ENCODE data around the gene SOX11.

Gene SOX11

DNA sequence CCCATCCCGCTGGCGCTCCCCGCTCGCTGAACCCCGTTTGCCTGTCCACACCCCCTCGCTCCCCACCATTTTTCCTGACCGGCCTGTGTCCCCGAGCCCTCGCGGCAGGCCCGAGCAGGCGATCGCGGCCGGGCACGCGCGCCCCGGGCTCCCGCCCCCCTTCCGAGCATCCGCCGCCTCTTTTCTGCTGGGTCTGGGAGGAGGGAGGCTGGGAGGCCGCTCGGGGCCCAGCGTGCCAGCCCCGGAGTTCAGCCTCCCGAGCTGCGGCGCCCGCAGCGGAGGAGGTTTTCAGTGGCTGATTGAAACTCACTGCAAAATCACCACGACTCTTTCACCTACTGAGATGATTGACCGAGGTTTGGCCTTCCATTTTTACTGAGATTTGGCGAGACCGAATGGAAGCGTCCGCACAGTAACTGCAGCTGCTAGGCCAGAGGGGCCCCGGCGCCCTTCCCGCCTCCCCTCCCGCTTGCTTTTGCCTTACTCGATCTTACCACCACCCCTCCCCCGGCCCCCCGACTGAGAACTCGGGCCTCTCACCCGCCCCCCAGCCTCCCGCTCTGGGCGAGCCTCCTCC is 4.8 kb downstream of the SOX11 start:
- Histone ChIP-seq H3K36me3 (peaks cover 14% of the 10 kb centered on the region; the same call in 1 of the 2 replicates), H3K9me3 (no peaks in the 10 kb centered on the region), H4K20me1 (peaks cover 75% of the 10 kb centered on the region), H3K27ac (peak overlapping the region; percentile 97), H3K4me2 (peak overlapping the region; percentile 78), H3K9ac (peak overlapping the region; percentile 96), H3K4me3 (peak overlapping the region; percentile 87), H3K4me1 (peaks cover 33% of the 10 kb centered on the region), H3K27me3 (no peaks in the 10 kb centered on the region)
- TF ChIP-seq Cebpa-rat (IDR thresholded peaks at IDR 0.05): no peak

DNA sequence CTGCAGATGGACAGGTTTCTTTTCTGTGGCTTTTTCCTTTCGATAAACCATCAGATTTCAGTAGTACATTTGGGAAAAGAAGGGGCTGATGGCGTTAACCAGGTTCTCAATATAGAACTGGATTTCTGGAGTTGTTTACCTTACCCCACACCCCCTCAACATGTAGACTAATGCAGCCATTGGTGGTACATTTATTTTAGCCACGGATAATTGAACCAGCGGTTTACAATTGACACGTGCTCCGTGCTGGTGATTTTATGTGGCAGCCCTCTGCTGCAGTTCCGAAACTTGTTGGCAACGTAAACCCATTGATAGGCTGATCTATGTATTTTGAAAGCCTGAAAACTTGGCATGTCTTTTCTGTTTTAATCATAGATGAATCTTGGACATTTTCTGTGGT is 5.4 kb downstream of the SOX11 start:
- H3K9me3 ChIP-seq: no peaks in the 10 kb centered on the region
- H3K4me3 ChIP-seq: peak overlapping the region; percentile 87
- no peaks in the 10 kb centered on the region for H3K27me3 ChIP-seq
- peaks cover 33% of the 10 kb centered on the region for H3K4me1 ChIP-seq
- H3K27ac ChIP-seq: peak overlapping the region; percentile 97
- peak overlapping the region; percentile 78 for H3K4me2 ChIP-seq
- TF ChIP-seq Cebpa-rat (IDR thresholded peaks at IDR 0.05): no peak
- H4K20me1 ChIP-seq: peaks cover 74% of the 10 kb centered on the region
- peaks cover 18% of the 10 kb centered on the region; the same call in 1 of the 2 replicates for H3K36me3 ChIP-seq
- peak overlapping the region; percentile 96 for H3K9ac ChIP-seq

DNA sequence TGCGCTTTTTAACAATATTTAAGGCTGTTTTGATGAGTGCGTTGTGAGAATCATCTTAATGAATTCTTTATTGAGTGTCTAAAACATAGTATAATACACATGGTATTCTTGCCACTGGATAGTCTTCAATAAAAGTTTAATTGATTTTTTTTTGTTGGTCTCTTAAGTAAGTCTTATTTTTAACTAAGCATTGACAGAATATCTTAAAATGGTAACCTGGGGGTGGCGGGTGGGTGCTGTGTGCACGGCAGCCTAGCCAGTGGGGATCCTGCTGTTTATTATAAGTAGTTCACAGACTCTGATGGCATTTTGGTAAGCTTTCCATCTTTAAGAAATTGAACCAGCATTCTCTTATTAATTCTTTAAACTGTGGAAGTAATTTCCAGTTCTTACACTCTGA is 6.0 kb downstream of the SOX11 start:
- Histone ChIP-seq H4K20me1 (peaks cover 68% of the 10 kb centered on the region), H3K4me3 (peak overlapping the region; percentile 87), H3K9me3 (no peaks in the 10 kb centered on the region), H3K27ac (peak overlapping the region; percentile 97), H3K9ac (peak overlapping the region; percentile 96), H3K27me3 (no peaks in the 10 kb centered on the region), H3K4me1 (peaks cover 33% of the 10 kb centered on the region), H3K36me3 (peaks cover 23% of the 10 kb centered on the region; the same call in 1 of the 2 replicates), H3K4me2 (peak overlapping the region; percentile 78)
- TF ChIP-seq Cebpa-rat (IDR thresholded peaks at IDR 0.05): no peak

DNA sequence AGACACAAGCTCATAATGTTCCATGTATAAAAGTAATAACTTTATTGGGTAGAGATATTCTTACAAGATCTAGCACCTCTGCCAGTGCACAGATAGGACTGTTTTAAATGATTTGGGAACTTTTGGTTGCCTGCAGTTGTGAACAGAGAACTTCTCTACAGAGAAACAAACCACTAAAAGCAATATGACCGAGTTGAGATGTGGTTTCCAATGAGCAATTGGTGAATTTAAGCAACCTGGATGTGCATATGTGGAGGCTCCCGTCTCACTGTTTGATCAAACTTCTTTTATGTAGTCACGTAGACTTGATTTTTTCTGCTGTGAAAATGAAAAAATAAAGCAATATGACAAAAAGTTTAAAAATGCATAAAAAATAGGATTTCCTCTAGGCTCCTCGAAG is 7.8 kb downstream of the SOX11 start:
- no peak overlapping the region for H3K4me3 ChIP-seq

DNA sequence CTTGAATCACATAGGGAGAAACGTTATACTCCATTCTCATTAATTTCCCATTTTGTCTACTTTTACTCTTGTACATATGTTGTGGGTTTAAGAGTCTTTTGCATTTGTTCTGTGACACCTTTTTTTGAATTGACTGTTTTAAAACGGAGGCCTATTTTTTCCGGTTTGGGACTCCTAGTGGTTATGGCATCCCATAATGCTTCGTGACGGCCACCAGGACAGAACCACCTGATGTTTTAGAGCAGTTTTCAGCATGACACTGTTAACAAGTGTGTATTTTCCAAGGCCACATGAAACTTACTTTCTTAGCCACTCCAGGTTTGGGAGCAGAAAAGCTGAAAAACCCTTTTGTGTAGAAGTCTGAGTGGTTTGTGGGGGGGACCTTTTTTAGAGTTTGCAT is 8.4 kb downstream of the SOX11 start:
- Histone ChIP-seq H3K36me3 (peaks cover 28% of the 10 kb centered on the region; the same call in 1 of the 2 replicates), H3K4me1 (peaks cover 33% of the 10 kb centered on the region), H3K9ac (no peak overlapping the region), H3K4me3 (no peak overlapping the region), H3K9me3 (no peaks in the 10 kb centered on the region), H3K27me3 (no peaks in the 10 kb centered on the region), H3K27ac (no peak overlapping the region), H3K4me2 (no peak overlapping the region), H4K20me1 (peaks cover 44% of the 10 kb centered on the region)
- TF ChIP-seq Cebpa-rat (IDR thresholded peaks at IDR 0.05): no peak

More for the DNA sequence above, 7.8 kb downstream of the SOX11 start:
- TF ChIP-seq Cebpa-rat (IDR thresholded peaks at IDR 0.05): no peak
- H3K9me3 ChIP-seq: no peaks in the 10 kb centered on the region
- H4K20me1 ChIP-seq: peaks cover 50% of the 10 kb centered on the region
- H3K36me3 ChIP-seq: peaks cover 28% of the 10 kb centered on the region; the same call in 1 of the 2 replicates
- H3K4me1 ChIP-seq: peaks cover 33% of the 10 kb centered on the region
- peak overlapping the region; percentile 78 for H3K4me2 ChIP-seq
- H3K27ac ChIP-seq: no peak overlapping the region
- H3K27me3 ChIP-seq: no peaks in the 10 kb centered on the region
- no peak overlapping the region for H3K9ac ChIP-seq

DNA sequence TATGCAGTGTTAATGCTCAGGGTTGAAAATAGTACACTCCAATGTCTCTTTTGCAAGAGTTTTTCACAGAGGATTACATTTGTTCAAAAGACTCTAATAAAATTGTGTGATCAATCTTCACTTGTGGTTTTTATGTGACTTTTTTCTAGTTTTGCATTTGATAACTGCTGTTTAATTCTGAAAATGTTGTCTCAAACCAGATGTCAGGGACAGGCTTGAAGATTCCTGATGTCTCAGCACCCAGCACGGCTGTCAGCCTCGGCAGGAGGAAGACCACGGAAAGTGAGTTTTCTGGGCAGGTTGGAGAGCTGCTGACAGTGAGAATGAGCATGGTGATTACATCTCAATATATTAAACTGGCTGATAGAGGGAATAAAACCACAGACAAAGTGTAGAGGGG is 9.1 kb downstream of the SOX11 start:
- Histone ChIP-seq H3K27ac (no peak overlapping the region), H4K20me1 (peaks cover 37% of the 10 kb centered on the region), H3K4me3 (no peak overlapping the region), H3K4me2 (no peak overlapping the region), H3K27me3 (no peaks in the 10 kb centered on the region), H3K36me3 (peaks cover 28% of the 10 kb centered on the region; the same call in 1 of the 2 replicates), H3K9me3 (no peaks in the 10 kb centered on the region), H3K4me1 (peaks cover 33% of the 10 kb centered on the region), H3K9ac (no peak overlapping the region)
- TF ChIP-seq Cebpa-rat (IDR thresholded peaks at IDR 0.05): no peak

DNA sequence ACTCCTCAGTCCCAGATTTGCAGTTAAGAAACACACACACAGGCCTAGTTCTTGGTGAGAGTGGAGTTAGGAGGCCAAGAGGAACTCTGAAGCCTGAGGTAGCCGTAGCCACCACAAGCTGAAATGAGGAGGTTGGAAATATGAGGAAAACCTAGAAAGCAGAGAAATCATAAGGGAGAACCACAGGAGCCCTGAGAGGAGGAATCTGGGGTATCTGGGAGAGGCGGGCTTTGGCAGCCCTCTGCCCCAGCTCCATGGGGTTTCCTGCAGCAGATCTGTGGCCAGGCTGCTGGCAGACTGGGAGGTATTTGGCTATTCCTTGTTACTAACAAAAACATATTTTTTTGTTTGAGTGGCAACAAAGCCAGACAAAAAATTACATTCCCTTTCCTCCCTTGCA is 11.0 kb downstream of the SOX11 start:
- no peaks in the 10 kb centered on the region for H3K27me3 ChIP-seq
- no peak overlapping the region for H3K4me2 ChIP-seq
- no peak overlapping the region for H3K9ac ChIP-seq
- peaks cover 28% of the 10 kb centered on the region; the same call in 1 of the 2 replicates for H3K36me3 ChIP-seq
- H3K4me1 ChIP-seq: peaks cover 39% of the 10 kb centered on the region
- H3K9me3 ChIP-seq: no peaks in the 10 kb centered on the region
- no peak overlapping the region for H3K27ac ChIP-seq
- TF ChIP-seq Cebpa-rat (IDR thresholded peaks at IDR 0.05): no peak
- no peak overlapping the region for H3K4me3 ChIP-seq
- peaks cover 26% of the 10 kb centered on the region for H4K20me1 ChIP-seq

DNA sequence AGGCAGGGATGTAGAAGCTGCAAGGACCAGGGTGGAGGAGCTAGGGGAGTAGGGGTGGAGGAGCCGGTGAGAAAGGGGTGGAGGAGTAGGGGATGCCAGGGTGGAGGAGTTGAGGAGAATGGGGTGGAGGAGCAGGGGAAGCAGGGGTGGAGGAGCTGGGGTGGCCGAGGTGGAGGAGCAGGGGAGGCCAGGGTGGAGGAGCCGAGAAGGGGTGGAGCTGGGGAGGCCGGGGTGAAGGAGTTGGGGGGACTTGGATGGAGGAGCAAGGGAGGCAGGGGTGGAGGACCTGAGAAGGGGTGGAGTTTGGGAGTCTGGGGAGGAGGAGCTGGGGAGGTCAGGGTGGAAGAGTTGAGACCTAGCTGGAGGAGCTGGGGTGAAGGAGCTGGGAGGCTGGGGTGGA is 13.3 kb downstream of the SOX11 start:
- Histone ChIP-seq H3K27ac (no peak overlapping the region), H3K4me3 (no peak overlapping the region), H3K36me3 (peaks cover 28% of the 10 kb centered on the region; the same call in 1 of the 2 replicates), H3K9me3 (no peaks in the 10 kb centered on the region), H3K27me3 (no peaks in the 10 kb centered on the region), H3K4me1 (peaks cover 28% of the 10 kb centered on the region), H3K4me2 (no peak overlapping the region), H3K9ac (no peak overlapping the region), H4K20me1 (0 out of 2 replicates have a peak, but pooled peaks cover 5% of the 10 kb centered on the region)
- no peak for TF ChIP-seq Cebpa-rat (IDR thresholded peaks at IDR 0.05)

DNA sequence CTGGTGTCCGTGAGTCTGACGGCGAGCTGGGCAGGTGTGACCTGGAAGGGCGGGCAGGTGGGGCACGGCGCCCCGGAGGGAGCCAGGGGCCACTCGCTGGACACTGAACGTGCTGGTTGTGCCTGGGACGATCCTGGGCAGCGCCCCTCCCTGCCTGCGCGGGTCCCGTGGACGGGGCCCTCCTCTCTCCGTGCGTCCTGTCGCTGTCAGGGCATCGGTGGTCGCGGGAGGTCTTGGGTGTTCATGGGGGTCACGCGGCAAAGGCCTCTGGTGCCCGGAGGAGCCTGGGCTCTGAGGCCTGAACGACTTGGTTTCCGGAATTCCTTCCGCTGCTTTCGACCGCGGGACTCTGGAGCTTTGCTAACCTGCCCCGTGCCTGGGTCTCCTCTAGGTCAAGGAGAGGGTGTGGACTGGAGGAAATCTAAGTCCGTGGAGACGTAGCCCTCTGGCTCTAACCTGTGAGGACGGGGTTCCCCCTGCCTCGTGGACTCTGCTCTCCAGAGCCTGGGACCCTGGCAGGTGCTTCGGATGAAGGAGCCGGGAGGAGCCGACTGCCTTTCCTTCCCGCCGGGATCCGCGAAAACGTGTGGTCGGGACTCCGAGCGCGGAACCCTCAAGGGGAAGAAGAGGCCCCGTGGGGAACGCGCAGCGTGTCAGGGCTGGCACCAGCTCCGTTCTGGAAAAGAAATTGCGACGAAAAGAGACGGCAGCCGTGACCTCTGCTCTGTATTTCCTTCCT is 14.7 kb downstream of the SOX11 start:
- peaks cover 16% of the 10 kb centered on the region; the same call in 1 of the 2 replicates for H3K36me3 ChIP-seq
- no peaks in the 10 kb centered on the region for H3K9me3 ChIP-seq
- no peak for TF ChIP-seq Cebpa-rat (IDR thresholded peaks at IDR 0.05)
- no peak overlapping the region for H3K27ac ChIP-seq
- no peaks in the 10 kb centered on the region for H3K27me3 ChIP-seq
- no peaks in the 10 kb centered on the region for H4K20me1 ChIP-seq
- no peak overlapping the region for H3K9ac ChIP-seq
- 0 out of 2 replicates have a peak overlapping the region, but pooled peaks have one; percentile 60 for H3K4me2 ChIP-seq
- no peak overlapping the region for H3K4me3 ChIP-seq
- H3K4me1 ChIP-seq: peaks cover 24% of the 10 kb centered on the region

DNA sequence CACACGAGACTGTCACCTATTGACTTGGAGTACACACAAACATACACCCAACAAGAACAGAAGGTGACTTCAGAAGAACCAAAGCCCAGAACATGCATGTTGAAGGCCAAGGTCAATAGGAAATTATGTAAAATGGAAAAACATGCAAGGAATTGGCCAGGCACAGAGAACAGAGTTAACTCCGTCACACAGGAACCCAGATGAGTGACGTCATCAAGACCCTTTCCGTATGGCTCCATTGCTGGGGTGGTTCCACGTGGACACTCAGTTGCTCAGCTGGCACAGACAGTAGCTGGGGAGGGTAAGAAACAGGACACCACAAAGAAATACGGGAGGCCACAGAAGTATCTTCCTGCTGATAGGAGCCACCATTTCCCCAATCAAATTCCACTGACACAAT is 18.4 kb downstream of the SOX11 start:
- Histone ChIP-seq H3K9me3 (no peaks in the 10 kb centered on the region), H3K27me3 (no peaks in the 10 kb centered on the region), H3K4me3 (no peak overlapping the region), H3K36me3 (no peaks in the 10 kb centered on the region), H3K4me2 (no peak overlapping the region), H3K9ac (no peak overlapping the region), H3K4me1 (peaks cover 24% of the 10 kb centered on the region), H3K27ac (no peak overlapping the region), H4K20me1 (no peaks in the 10 kb centered on the region)
- TF ChIP-seq Cebpa-rat (IDR thresholded peaks at IDR 0.05): no peak

Measured in BLaER1 (cell line).